NCI-H2029 (cell line): ENCODE results near the gene RSKR.
"Not testable (repeated sequence)": the region's sequence is repeated elsewhere in the genome, so short reads cannot be mapped to it uniquely, and the experiment has no call there.

Experiments
- DNase-seq: peaks from one replicate; lab custom pipeline; 2025; lab: John Stamatoyannopoulos, UW

The RSKR gene, protein sequence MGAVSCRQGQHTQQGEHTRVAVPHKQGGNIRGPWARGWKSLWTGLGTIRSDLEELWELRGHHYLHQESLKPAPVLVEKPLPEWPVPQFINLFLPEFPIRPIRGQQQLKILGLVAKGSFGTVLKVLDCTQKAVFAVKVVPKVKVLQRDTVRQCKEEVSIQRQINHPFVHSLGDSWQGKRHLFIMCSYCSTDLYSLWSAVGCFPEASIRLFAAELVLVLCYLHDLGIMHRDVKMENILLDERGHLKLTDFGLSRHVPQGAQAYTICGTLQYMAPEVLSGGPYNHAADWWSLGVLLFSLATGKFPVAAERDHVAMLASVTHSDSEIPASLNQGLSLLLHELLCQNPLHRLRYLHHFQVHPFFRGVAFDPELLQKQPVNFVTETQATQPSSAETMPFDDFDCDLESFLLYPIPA

GRCh38 chr17:28613931-28614381 lies at the start of gene RSKR:
RSKR (minus strand) TSS chr17:28614185; CDS start chr17:28614161, 24 bp downstream.
- DNase-seq = no peak

- DNase-seq = no peak
Observed at GRCh38 chr17:28663723-28664122, 49.7 kb upstream of the RSKR start.

- DNase-seq = no peak
Observed at GRCh38 chr17:28662527-28662829, 48.5 kb upstream of the RSKR start.

DNA sequence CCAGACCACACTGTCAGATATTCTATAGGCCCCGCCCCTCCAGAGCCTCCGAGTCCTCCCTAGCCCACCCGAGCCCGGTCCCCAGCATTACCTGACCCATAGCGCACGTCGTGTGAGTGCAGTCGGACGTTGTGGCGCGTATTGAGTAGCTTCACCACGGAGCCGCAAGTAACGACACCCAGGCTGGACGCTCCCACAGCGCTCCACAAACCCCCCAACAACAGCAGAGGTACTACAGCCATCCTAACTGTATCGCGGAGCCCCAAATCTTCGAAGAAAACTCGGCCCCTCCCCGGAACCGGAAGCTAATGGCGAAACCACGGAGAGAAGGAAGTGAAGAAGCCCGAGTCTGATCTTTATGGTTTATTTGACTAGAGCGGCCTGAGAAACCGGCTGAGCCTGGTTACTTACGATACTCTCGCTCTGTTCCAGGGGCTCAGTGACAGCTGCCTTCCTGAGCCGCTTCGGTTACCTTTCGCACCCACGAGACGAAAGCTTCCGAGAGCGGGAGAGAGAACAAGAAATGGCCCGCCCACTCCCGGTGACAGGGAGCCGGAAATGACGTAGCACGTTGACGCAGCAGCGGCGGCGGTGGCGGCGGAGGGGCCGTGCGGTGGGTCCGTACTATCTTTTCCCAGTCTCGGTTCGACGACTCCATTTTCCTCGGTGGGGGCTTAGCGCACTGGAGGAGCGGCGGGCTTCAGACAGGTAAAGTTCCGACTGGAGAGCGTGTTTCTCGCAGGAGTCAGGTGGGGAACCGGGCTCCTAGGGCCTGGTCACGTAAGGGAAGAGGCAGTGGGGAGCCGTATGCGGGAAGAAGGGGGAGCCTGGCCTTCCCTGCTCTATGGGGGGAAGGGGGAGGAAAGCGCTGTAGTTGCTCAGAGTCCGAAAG lies 47.9 kb upstream of the RSKR start, which contains the start of the genes SDF2 and SUPT6H:
Gene SDF2 (minus strand): TSS at position 272 of the 892 bp plus-strand sequence. CDS start 30 bp downstream, at position 242.
Gene SUPT6H (plus strand): TSS at position 571 of the 892 bp plus-strand sequence. CDS start 11,197 bp downstream, outside the sequence.
- DNase-seq = peak; percentile 75

DNA sequence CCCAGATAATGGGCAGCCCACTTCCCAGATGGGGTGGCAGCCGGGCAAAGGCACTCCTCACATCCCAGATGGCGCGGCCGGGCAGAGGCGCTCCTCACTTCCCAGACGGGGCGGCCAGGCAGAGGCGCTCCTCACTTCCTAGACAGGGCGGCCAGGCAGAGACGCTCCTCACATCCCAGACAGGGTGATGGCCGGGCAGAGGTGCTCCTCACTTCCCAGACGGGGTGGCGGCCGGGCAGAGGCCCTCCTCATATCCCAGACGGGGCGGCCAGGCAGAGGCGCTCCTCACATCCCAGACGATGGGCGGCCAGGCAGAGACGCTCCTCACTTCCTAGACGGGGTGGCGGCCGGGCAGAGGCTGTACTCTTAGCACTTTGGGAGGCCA lies 45.5 kb upstream of the RSKR start:
- DNase-seq = not testable (repeated sequence)

- not testable (repeated sequence) for DNase-seq
Observed at GRCh38 chr17:28658766-28659496, 44.9 kb upstream of the RSKR start.

GRCh38 chr17:28658342-28658741 lies 44.4 kb upstream of the RSKR start:
- DNase-seq = not testable (repeated sequence)

DNA sequence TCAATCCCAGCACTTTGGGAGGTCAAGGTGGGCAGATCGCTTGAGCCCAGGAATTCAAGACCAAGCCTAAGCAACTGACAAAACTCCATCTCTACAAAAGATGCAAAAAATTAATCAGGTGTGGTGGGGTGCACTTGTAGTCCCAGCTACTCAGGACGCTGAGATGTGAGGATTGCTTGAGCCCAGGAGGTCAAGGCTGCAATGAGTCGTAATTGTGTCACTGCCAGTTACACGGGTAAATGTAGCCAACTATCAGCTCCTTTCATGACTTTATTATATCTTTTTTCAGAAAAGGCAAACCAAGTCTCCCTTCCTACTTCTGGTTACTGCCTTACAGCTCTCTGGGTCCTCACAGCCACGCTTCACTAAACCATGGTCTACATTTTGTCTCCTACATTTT lies 43.8 kb upstream of the RSKR start:
- DNase-seq = no peak

DNA sequence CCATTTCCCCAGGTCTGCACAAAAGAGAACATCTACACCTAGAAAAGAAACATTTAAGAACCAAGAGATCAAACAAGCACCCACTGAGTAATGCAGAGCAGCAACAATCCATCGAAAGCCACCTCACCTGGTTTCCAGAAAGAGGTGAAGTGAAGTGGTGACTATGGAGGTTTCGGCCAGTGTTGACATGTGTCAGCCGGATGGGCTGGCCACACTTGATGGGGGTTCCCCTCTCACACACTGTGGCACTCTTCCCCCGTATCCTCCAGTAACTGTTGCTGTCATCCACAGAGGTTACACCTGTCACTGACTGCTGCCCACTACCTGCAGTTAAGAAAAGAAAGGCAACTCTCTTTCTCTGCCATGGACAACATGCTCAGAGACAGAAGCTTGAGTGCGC lies 41.2 kb upstream of the RSKR start:
- no peak for DNase-seq

GRCh38 chr17:28648698-28649097 lies 34.7 kb upstream of the RSKR start:
- DNase-seq = no peak

- no peak for DNase-seq
Observed at GRCh38 chr17:28646039-28646754, 32.2 kb upstream of the RSKR start.

DNA sequence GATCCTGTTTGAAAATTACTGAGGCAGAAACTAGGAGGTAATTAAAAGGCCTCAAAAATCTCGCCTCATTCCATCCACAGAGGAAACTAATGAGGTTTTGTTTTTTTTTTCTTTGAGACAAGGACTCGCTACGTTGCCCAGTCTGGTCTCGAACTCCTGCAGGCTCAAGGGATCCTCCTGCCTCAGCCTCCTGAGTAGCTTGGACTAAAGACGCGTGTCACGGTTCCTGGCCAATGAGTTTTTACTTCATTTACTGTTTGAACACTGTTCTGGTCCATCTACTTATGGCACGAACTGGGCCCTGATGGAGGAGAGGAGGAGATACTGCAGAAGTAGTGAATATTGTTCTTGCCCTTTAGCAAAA lies 31.6 kb upstream of the RSKR start:
- no peak for DNase-seq

DNA sequence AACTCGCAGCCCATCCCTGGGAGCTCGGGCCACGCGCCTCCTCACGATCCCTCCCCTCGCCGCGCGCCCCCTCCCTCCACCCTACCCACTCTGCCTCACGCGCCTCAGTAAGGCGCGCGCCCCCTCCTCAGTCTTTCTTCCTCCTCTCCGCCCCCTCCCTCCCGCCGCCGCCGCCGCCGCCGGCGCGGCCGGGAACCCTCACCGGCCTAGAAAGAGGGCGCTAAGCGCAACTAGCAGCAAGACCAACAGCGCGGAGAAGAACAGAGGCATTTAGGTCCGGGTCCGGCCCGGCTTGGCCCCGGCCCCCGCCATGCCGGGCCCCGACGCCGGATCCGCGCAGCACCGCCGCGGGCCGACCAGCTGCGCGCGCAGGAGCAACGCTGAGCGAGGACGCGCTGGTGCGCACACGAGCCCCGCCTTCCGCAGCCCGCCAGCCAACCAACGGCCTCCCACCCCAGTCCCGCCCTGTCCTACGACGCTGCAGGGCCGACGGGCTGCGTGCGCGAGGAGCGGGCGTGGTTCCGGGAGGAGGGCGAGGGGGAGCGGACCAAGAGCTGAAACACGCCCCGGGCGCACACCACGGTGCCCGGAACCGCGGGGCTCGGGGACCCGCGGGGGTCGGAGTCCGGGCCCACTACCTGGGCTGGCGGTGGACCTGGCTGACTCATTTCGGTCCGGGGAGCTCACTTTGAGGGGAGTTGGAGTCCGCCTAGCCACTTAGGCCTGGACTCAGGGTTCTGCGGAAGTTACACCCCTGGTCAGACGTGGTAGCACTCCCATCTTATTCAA lies 31.0 kb upstream of the RSKR start, which contains the start of gene BLTP2:
Gene BLTP2 (minus strand): TSS at position 372 of the 789 bp plus-strand sequence. CDS start 102 bp downstream, at position 270.
- peak; percentile 90 for DNase-seq

- peak; percentile 4 for DNase-seq
Observed at GRCh38 chr17:28643983-28644786, 30.2 kb upstream of the RSKR start.

DNA sequence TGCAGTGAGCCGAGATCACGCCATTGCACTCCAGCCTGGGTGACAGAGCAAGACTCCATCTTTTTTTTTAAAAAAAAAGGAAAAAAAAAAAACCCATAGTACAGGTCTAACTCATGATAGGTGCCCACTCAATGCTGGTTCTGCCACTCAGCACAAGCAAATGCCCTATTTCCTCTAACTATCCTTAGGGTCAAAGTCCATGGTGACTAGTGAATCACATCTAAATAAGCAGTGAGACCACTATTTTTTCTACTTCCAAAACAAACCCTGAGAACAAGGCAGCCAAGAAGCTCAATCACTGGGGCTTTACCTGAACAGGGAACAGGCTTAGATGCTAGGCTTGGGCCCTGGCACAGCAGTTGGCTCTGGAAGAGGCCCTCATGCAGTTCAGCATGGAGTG lies 27.6 kb upstream of the RSKR start:
- DNase-seq = no peak

- DNase-seq = no peak
Observed at GRCh38 chr17:28635506-28635905, 21.5 kb upstream of the RSKR start.

GRCh38 chr17:28634206-28634865 lies 20.4 kb upstream of the RSKR start:
- peak; percentile 33 for DNase-seq

DNA sequence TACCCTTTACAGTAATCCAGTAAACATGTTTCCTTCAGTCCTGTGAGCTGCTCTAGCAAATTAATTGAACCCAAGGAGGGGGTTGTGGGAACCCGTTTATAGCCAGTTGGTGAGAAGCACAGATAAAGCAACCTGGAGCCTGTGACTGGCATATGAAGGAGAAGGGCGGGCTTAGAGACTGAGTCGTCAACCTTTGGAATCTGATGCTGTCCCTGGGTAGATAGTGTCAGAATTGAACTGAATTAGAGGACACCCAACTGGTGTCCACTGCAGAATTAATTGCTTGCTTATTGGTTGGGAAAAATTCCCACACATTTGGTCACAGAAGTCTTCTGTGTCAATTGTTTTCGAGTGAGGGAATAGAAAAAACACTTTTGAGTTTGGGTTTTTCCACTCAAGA lies 12.8 kb upstream of the RSKR start:
- no peak for DNase-seq

DNA sequence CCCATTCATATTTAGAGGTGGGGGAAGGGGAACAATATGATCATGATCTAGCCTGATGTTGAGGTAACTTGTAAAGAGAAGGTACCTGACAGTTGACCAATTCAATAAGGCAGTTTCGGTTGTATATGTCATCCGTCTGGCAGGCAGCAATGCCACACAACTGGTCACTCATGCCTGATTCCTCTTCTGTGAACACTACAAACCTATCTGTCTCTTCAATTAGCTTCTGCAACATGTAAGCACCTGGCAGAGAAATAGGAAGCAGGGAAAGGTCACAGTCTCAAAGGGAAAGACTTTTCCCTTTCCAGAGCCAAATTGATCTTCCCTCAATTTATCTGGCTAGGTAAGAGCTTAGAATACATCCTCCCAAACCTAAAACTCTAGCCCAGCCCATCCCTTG lies 10.2 kb upstream of the RSKR start:
- no peak for DNase-seq
